Measurements from ENCODE around the gene TM4SF20. TPM values are rescaled to one million over a fixed set of nuclear protein-coding genes. Genes with fewer than 3 reads are reported as not detected.

Gene TM4SF20
- total RNA-seq, 6 experiments from 2014 or later: 0.09 to 0.34 (median 0.22) TPM

DNA sequence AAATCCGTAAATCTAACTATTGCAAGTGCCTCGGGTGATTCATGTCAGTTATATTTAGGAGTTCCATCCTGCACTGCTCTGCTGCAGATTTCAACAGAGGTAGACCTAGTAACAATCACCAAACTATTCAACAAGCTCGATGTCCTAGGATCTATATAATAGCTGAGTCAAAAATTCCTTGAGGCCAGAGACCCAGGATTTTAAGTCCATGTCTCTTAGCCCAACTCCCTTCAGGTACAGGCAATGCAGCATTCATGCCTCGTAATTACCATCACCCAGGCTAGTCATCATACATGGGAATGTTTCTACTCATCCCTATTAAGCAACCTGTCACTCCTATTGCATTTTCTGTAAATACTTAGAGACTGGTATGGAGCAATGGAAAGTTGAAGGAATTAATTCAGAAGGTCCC lies 729 bp downstream of the TM4SF20 start:
- peak overlapping the region; percentile 74 for H3K27ac Mint-ChIP-seq
- DNase-seq: peak; percentile 57
- no peak for TF ChIP-seq CTCF (IDR thresholded peaks at IDR 0.05)
- H3K9me3 Mint-ChIP-seq: no peaks in the 10 kb centered on the region
- peak overlapping the region; percentile 38; the same call in 1 of the 2 replicates for H3K4me3 Mint-ChIP-seq
- no peaks in the 10 kb centered on the region; the same call in none of the 2 replicates for H3K27me3 Mint-ChIP-seq (ENCODE audit: insufficient read depth)
- H3K36me3 Mint-ChIP-seq (ENCODE audit: low read depth): no peaks in the 10 kb centered on the region
- H3K4me1 Mint-ChIP-seq (ENCODE audit: low read depth): peaks cover 60% of the 10 kb centered on the region

DNA sequence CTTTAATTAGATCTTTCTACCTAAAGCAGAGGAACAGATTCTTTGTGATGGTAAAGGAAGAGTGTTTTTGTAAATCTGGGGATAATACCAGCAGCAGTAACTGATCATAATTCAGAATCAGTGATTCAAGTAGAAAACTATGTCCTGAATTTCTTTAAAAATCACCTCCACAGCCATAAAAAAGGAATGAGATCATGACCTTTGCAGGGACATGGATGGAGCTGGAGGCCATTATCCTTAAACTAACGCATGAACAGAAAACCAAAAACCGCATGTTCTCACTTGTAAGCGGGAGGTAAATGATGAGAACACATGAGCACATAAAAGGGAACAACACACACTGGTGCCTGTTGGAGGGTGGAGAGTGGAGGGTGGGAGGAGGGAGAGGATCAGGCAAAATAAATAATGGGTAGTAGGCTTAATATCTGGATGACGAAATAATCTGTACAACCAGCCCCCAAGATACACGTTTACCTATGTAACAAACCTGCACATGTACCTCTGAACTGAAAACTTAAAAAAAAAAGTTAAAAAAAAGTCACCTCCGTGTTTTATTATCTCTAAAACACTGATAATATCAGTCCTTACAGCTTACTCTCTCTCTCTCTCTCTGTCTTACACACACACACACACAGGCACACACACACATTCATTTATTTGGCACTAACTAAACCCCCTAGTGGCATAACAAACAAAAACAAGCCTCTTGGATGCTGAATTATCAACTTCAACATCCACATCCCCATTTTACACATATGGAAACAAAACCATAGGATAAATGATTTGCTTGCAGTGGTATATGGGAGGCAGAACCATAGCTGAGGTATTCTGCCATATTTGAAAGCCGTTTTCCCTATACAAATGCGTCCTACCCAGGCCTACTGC lies 1.4 kb downstream of the TM4SF20 start:
- H3K4me1 Mint-ChIP-seq (ENCODE audit: low read depth): peaks cover 67% of the 10 kb centered on the region
- H3K4me3 Mint-ChIP-seq: peak overlapping the region; percentile 56
- DNase-seq: peak; percentile 13
- H3K36me3 Mint-ChIP-seq (ENCODE audit: low read depth): no peaks in the 10 kb centered on the region
- no peaks in the 10 kb centered on the region for H3K9me3 Mint-ChIP-seq
- TF ChIP-seq CTCF (IDR thresholded peaks at IDR 0.05): peak; percentile 47; the same call in 1 of the 2 replicates
- no peaks in the 10 kb centered on the region; the same call in none of the 2 replicates for H3K27me3 Mint-ChIP-seq (ENCODE audit: insufficient read depth)
- H3K27ac Mint-ChIP-seq: peak overlapping the region; percentile 74

- Mint-ChIP-seq H3K36me3 (ENCODE audit: low read depth) (no peaks in the 10 kb centered on the region), H3K27ac (peak overlapping the region; percentile 74), H3K9me3 (no peaks in the 10 kb centered on the region), H3K27me3 (ENCODE audit: insufficient read depth) (no peaks in the 10 kb centered on the region; the same call in none of the 2 replicates), H3K4me3 (peak overlapping the region; percentile 56), H3K4me1 (ENCODE audit: low read depth) (peaks cover 68% of the 10 kb centered on the region)
- peak; percentile 42 for DNase-seq
- no peak for TF ChIP-seq CTCF (IDR thresholded peaks at IDR 0.05)
These were observed 2.3 kb downstream of the TM4SF20 start for GRCh38 chr2:227376656-227377396.

GRCh38 chr2:227374158-227374557 lies 4.9 kb downstream of the TM4SF20 start:
- H3K27ac Mint-ChIP-seq: no peak overlapping the region
- H3K4me1 Mint-ChIP-seq (ENCODE audit: low read depth): peaks cover 85% of the 10 kb centered on the region
- DNase-seq: peak; percentile 7
- H3K4me3 Mint-ChIP-seq: peak overlapping the region; percentile 12; the same call in 1 of the 2 replicates
- no peaks in the 10 kb centered on the region; the same call in none of the 2 replicates for H3K27me3 Mint-ChIP-seq (ENCODE audit: insufficient read depth)
- no peak for TF ChIP-seq CTCF (IDR thresholded peaks at IDR 0.05)
- H3K36me3 Mint-ChIP-seq (ENCODE audit: low read depth): no peaks in the 10 kb centered on the region
- no peaks in the 10 kb centered on the region for H3K9me3 Mint-ChIP-seq

DNA sequence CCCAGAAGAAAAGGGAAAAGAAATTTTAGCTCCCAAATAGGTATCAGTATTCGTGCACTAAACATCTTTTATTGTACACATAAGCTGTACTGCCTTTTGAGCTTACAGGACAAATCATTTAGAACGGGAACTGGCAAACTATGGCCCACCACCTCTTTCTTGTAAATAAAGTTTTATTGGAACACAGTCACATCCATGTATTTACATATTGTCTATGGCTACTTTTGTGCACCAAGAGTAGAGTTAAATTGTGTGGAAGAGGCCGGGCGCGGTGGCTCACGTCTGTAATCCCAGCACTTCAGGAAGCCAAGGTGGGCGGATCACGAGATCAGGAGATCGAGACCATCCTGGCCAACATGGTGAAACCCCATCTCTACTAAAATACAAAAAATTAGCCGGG lies 5.7 kb downstream of the TM4SF20 start:
- TF ChIP-seq CTCF (IDR thresholded peaks at IDR 0.05): no peak
- no peak overlapping the region for H3K4me3 Mint-ChIP-seq
- H3K27ac Mint-ChIP-seq: 0 out of 2 replicates have a peak overlapping the region, but pooled peaks have one; percentile 25
- peaks cover 84% of the 10 kb centered on the region for H3K4me1 Mint-ChIP-seq (ENCODE audit: low read depth)
- H3K27me3 Mint-ChIP-seq (ENCODE audit: insufficient read depth): no peaks in the 10 kb centered on the region; the same call in none of the 2 replicates
- DNase-seq: no peak
- no peaks in the 10 kb centered on the region for H3K36me3 Mint-ChIP-seq (ENCODE audit: low read depth)
- H3K9me3 Mint-ChIP-seq: no peaks in the 10 kb centered on the region
